IMR-90 (cell line): ENCODE data around the gene FXYD3. TPM values are rescaled to one million over a fixed set of nuclear protein-coding genes. Genes with fewer than 3 reads are reported as not detected.

Experiments used
- ATAC-seq: fragments of 200-7000 bp; cut with Tn5 transposase; 2 replicates; pipeline ENCODE4 v1.9.1; 2020; ENCODE audit warnings: low read depth, mild to moderate bottlenecking, moderate library complexity
- BruUV-seq: library from RNA; stranded (reverse); fragments of 400-500 nt; replicated peaks from 2 replicates; lab custom pipeline; 2021; lab: Mats Ljungman, UMichigan
- CTCF ChIA-PET: fragments of 300-600 bp; formaldehyde crosslinking; extraction: SDS; loops from one replicate; lab custom pipeline; 2021; ENCODE audit warnings: antibody characterized with exemption; lab: Yijun Ruan, JAX
- POLR2A ChIA-PET: fragments of 300-600 bp; sonication (Branson Sonifier 250); formaldehyde crosslinking; loops from one replicate; lab custom pipeline; 2022; ENCODE audit warnings: antibody characterized with exemption; ENCODE audit not compliant: unreplicated experiment; lab: Charles Lee
- DNase-seq: peaks from one replicate; pipeline ENCODE4 v3.0.0; 2013
- H2AFZ ChIP-seq: replicated peaks from 2 replicates; pipeline ENCODE3; 2013; ENCODE audit warnings: low read length, mild to moderate bottlenecking; ENCODE audit not compliant: poor library complexity
- H2AK5ac ChIP-seq: 2 replicates; pipeline ENCODE4 v1.6.1; 2013; ENCODE audit warnings: low read depth, low read length, inconsistent platforms
- H2AK9ac ChIP-seq: replicated peaks from 2 replicates; pipeline ENCODE3; 2013; ENCODE audit warnings: mild to moderate bottlenecking, low read depth, low read length, moderate library complexity; ENCODE audit not compliant: poor library complexity
- H2BK120ac ChIP-seq: 2 replicates; pipeline ENCODE4 v1.6.1; 2013; ENCODE audit warnings: low read depth, low read length, inconsistent platforms
- H2BK15ac ChIP-seq: 3 replicates; pipeline ENCODE4 v1.6.1; 2013; ENCODE audit warnings: low read depth, low read length, inconsistent platforms
- H2BK20ac ChIP-seq: 2 replicates; pipeline ENCODE4 v1.6.1; 2013; ENCODE audit warnings: low read depth, mild to moderate bottlenecking, inconsistent platforms, low read length, moderate library complexity
- H2BK5ac ChIP-seq: 2 replicates; pipeline ENCODE4 v1.6.1; 2013; ENCODE audit warnings: mild to moderate bottlenecking, low read depth, low read length, inconsistent platforms; ENCODE audit not compliant: poor library complexity, severe bottlenecking
- H3K14ac ChIP-seq: replicated peaks from 2 replicates; pipeline ENCODE4 v1.6.1; 2013; ENCODE audit warnings: low read depth, low read length, inconsistent platforms
- H3K18ac ChIP-seq: 2 replicates; pipeline ENCODE4 v1.6.1; 2013; ENCODE audit warnings: low read depth, low read length, control low read depth
- H3K23ac ChIP-seq: 2 replicates; pipeline ENCODE4 v1.6.1; 2013; ENCODE audit warnings: low read depth, low read length, inconsistent platforms
- H3K27ac ChIP-seq: 2 replicates; pipeline ENCODE4 v1.5.1; 2013; ENCODE audit warnings: mild to moderate bottlenecking, control low read depth, low read length; ENCODE audit not compliant: insufficient read depth
- H3K27me3 ChIP-seq: 2 replicates; pipeline ENCODE4 v1.6.1; 2013; ENCODE audit warnings: low read length; ENCODE audit not compliant: control insufficient read depth, insufficient read depth
- H3K36me3 ChIP-seq: 2 replicates; pipeline ENCODE4 v1.6.1; 2013; ENCODE audit warnings: low read length, mixed read lengths; ENCODE audit not compliant: control insufficient read depth, insufficient read depth
- H3K4ac ChIP-seq: 2 replicates; pipeline ENCODE4 v1.6.1; 2013; ENCODE audit warnings: low read depth, low read length, inconsistent platforms
- H3K4me1 ChIP-seq: 2 replicates; pipeline ENCODE4 v1.6.1; 2013; ENCODE audit warnings: low read length, mixed read lengths; ENCODE audit not compliant: control insufficient read depth, insufficient read depth
- H3K4me2 ChIP-seq: 2 replicates; pipeline ENCODE4 v1.6.1; 2013; ENCODE audit warnings: low read depth, mild to moderate bottlenecking, control low read depth, low read length, moderate library complexity
- H3K4me3 ChIP-seq: 2 replicates; pipeline ENCODE4 v1.5.1; 2013; ENCODE audit warnings: low read depth, mild to moderate bottlenecking, control low read depth, low read length, moderate library complexity; ENCODE audit not compliant: insufficient read depth
- H3K56ac ChIP-seq: 2 replicates; pipeline ENCODE4 v1.6.1; 2013; ENCODE audit warnings: low read length, inconsistent platforms; ENCODE audit not compliant: insufficient read depth; ENCODE audit errors: extremely low read depth
- H3K79me1 ChIP-seq, 2 experiments: 2 replicates each; pipeline ENCODE4 v1.6.1; 2013; ENCODE audit warnings: low read length in 2 of 2, inconsistent platforms in 1 of 2, low read depth in 1 of 2
- H3K9ac ChIP-seq: 2 replicates; pipeline ENCODE4 v1.6.1; 2013; ENCODE audit warnings: low read depth, low read length, control low read depth
- H3K9me1 ChIP-seq: 2 replicates; pipeline ENCODE4 v1.6.1; 2013; ENCODE audit warnings: low read length, inconsistent platforms; ENCODE audit not compliant: insufficient read depth
- H3K9me3 ChIP-seq: 2 replicates; pipeline ENCODE4 v1.6.1; 2013; ENCODE audit warnings: low read length; ENCODE audit not compliant: control insufficient read depth, insufficient read depth
- H4K20me1 ChIP-seq: 2 replicates; pipeline ENCODE4 v1.6.1; 2013; ENCODE audit warnings: low read length, inconsistent platforms; ENCODE audit not compliant: insufficient read depth
- H4K5ac ChIP-seq: 2 replicates; pipeline ENCODE4 v1.6.1; 2013; ENCODE audit warnings: mild to moderate bottlenecking, low read depth, low read length, control low read depth
- H4K8ac ChIP-seq, 2 experiments: 2 replicates each; pipeline ENCODE4 v1.6.1; 2013; ENCODE audit warnings: low read depth in 2 of 2, low read length in 2 of 2, control low read depth in 1 of 2, inconsistent platforms in 1 of 2
- H4K91ac ChIP-seq: 2 replicates; pipeline ENCODE4 v1.6.1; 2013; ENCODE audit warnings: low read depth, low read length, inconsistent platforms; ENCODE audit not compliant: insufficient read depth
- BHLHE40 ChIP-seq: fragments of 150-350 bp; IDR thresholded peaks from 2 replicates; pipeline ENCODE4 v1.6.1; 2016; ENCODE audit warnings: mild to moderate bottlenecking, low read depth, low read length
- CEBPB ChIP-seq: IDR thresholded peaks from 2 replicates; pipeline ENCODE4 v1.6.1; 2012; ENCODE audit warnings: low read depth, low read length, improper control_type of control experiment
- CHD1 ChIP-seq: IDR thresholded peaks from 2 replicates; pipeline ENCODE4 v1.6.1; 2012; ENCODE audit warnings: low read depth, low read length, improper control_type of control experiment
- CTCF ChIP-seq: conservative IDR thresholded peaks from 2 replicates; pipeline ENCODE4 v1.5.1; 2012; ENCODE audit warnings: mild to moderate bottlenecking, low read depth, low read length, improper control_type of control experiment
- ELK1 ChIP-seq: fragments of 150-350 bp; IDR thresholded peaks from 2 replicates; pipeline ENCODE4 v1.6.1; 2016; ENCODE audit warnings: low read depth, mild to moderate bottlenecking, low read length, moderate library complexity, borderline replicate concordance
- FOS ChIP-seq: fragments of 150-350 bp; IDR thresholded peaks from 2 replicates; pipeline ENCODE4 v1.6.1; 2016; ENCODE audit warnings: low read depth, low read length
- NFE2L2 ChIP-seq: fragments of 150-350 bp; IDR thresholded peaks from 2 replicates; pipeline ENCODE4 v1.6.1; 2016; ENCODE audit warnings: low read depth, mild to moderate bottlenecking, low read length
- RAD21 ChIP-seq: IDR thresholded peaks from 2 replicates; pipeline ENCODE4 v1.6.1; 2012; ENCODE audit warnings: low read length, improper control_type of control experiment
- RFX5 ChIP-seq: IDR thresholded peaks from 2 replicates; pipeline ENCODE4 v1.8.0; 2012; ENCODE audit warnings: low read depth, mild to moderate bottlenecking, low read length, moderate library complexity
- SMC3 ChIP-seq: fragments of 150-350 bp; IDR thresholded peaks from 2 replicates; pipeline ENCODE4 v1.6.1; 2016; ENCODE audit warnings: low read depth, mild to moderate bottlenecking, antibody characterized with exemption, low read length, moderate library complexity
- WGBS, 2 experiments: methylation state at CpG; one replicate each; pipeline versions ENCODE4 v1.1.5 to v1.1.7; 2013; ENCODE audit warnings: missing lambda C conversion rate in 2 of 2; ENCODE audit not compliant: insufficient read length in 1 of 2; ENCODE audit errors: extremely low coverage in 2 of 2; 5-methylcytosine and 5-hydroxymethylcytosine counted together
- dilution Hi-C: fragments of 300-500 bp; cut with HindIII; formaldehyde crosslinking; loops from one replicate; pipeline ENCODE4 v1.14.3; 2018; ENCODE audit warnings: low sequenced_read_pairs; ENCODE audit not compliant: unreplicated experiment
- in situ Hi-C: fragments of 300-500 bp; cut with MboI; formaldehyde crosslinking; loops from 3 replicates; pipeline ENCODE4 v1.14.3; 2019; ENCODE audit warnings: low sequenced_read_pairs, inconsistent platforms, mixed read lengths
- intact Hi-C: fragments of 100-400 bp; cut with micrococcal nuclease; formaldehyde crosslinking; loops from 2 replicates; pipeline ENCODE4 v1.10.0; 2022
- polyA plus RNA-seq, 3 experiments: library from polyadenylated mRNA; depleted of rRNA; stranded (reverse); fragments of >200 nt; gene quantifications; 2 replicates each; pipeline ENCODE4 v1.2.3, GENCODE V29; 2012; ENCODE audit warnings: low replicate concordance in 1 of 3
- total RNA-seq: library from RNA; depleted of rRNA; stranded (reverse); fragments of >200 nt; gene quantifications from 2 replicates; pipeline ENCODE4 v1.2.3, GENCODE V29; 2012

The FXYD3 gene
- total and polyA plus RNA-seq, 2 of the 4 experiments (the other 2 are of a cell fraction) = not detected

GRCh38 chr19:35069696-35070095, 45.9 kb upstream of the FXYD3 start:
- Histone ChIP-seq H2AFZ (no peak overlapping the region), H3K4me3 (no peak overlapping the region), H4K5ac (no peak overlapping the region), H3K56ac (no peak overlapping the region), H3K4me2 (no peak overlapping the region), H3K36me3 (no peaks in the 10 kb centered on the region), H3K27ac (no peak overlapping the region), H3K9me3 (peaks cover 7% of the 10 kb centered on the region), H2AK5ac (no peak overlapping the region), H2BK20ac (no peak overlapping the region), H3K9ac (no peak overlapping the region), H3K18ac (no peak overlapping the region), H2AK9ac (no peak overlapping the region), H2BK5ac (no peak overlapping the region), H2BK15ac (no peak overlapping the region), H3K27me3 (no peaks in the 10 kb centered on the region; the same call in 1 of the 2 replicates), H2BK120ac (no peak overlapping the region), H3K79me1 (no peaks in the 10 kb centered on the region), H4K8ac (no peak overlapping the region), H3K9me1 (no peaks in the 10 kb centered on the region), H3K4me1 (peaks cover 4% of the 10 kb centered on the region), H4K20me1 (no peaks in the 10 kb centered on the region), H3K14ac (no peak overlapping the region), H3K23ac (no peak overlapping the region), H3K4ac (no peak overlapping the region), H4K91ac (no peak overlapping the region)
- CTCF ChIA-PET = interaction anchor here (1.1 kb wide), 1 partner anchor 25 kb away, joined by 3 read pairs; no protein-coding TSS in a partner anchor
- TF ChIP-seq BHLHE40 (no peak), CEBPB (no peak), ELK1 (no peak), RFX5 (no peak), CTCF (no peak), FOS (no peak), CHD1 (no peak), RAD21 (no peak), NFE2L2 (no peak), SMC3 (no peak)
- DNase-seq (peak; percentile 8), ATAC-seq (no peak)
- dilution Hi-C loops (no loop called here), intact Hi-C loops (no loop called here), in situ Hi-C loops (loop anchor here (5.0 kb wide), 1 partner anchor 68 kb away; the partner anchor contains the start of genes FXYD1 and LGI4)
- WGBS, 2 experiments = no CpG with 5 or more reads among the region's 1 CpG
- no TSS peak for BruUV-seq
- POLR2A ChIA-PET = no interaction called here
